ENCODE data around the gene PSME3IP1. TPM values are rescaled to one million over a fixed set of nuclear protein-coding genes. Genes with fewer than 3 reads are reported as not detected.

PSME3IP1 gene
- total RNA-seq, 1 donor from 2014 or later: 51.3 TPM

- no peak for TF ChIP-seq CTCF (IDR thresholded peaks at IDR 0.05)
- H3K4me1 Mint-ChIP-seq (ENCODE audit: low read depth): no peaks in the 10 kb centered on the region
- no peak overlapping the region for H3K4me3 Mint-ChIP-seq (ENCODE audit: unreplicated experiment)
- no peak overlapping the region for H3K27ac Mint-ChIP-seq (ENCODE audit: unreplicated experiment)
- H3K9me3 Mint-ChIP-seq (ENCODE audit: low read depth): no peaks in the 10 kb centered on the region
- peaks cover 10% of the 10 kb centered on the region for H3K36me3 Mint-ChIP-seq (ENCODE audit: low read depth)
- no peaks in the 10 kb centered on the region for H3K27me3 Mint-ChIP-seq (ENCODE audit: low read depth)
- no peak for DNase-seq (ENCODE audit: low spot score)
These were observed 59.9 kb downstream of the PSME3IP1 start for GRCh38 chr16:57125969-57126368.

GRCh38 chr16:57125376-57125775, 60.5 kb downstream of the PSME3IP1 start:
- Mint-ChIP-seq H3K9me3 (ENCODE audit: low read depth) (no peaks in the 10 kb centered on the region), H3K4me1 (ENCODE audit: low read depth) (no peaks in the 10 kb centered on the region), H3K36me3 (ENCODE audit: low read depth) (peaks cover 10% of the 10 kb centered on the region), H3K27ac (ENCODE audit: unreplicated experiment) (no peak overlapping the region), H3K4me3 (ENCODE audit: unreplicated experiment) (no peak overlapping the region), H3K27me3 (ENCODE audit: low read depth) (no peaks in the 10 kb centered on the region)
- TF ChIP-seq CTCF (IDR thresholded peaks at IDR 0.05): no peak
- no peak for DNase-seq (ENCODE audit: low spot score)

- no peak overlapping the region for H3K27ac Mint-ChIP-seq (ENCODE audit: unreplicated experiment)
- H3K27me3 Mint-ChIP-seq (ENCODE audit: low read depth): no peaks in the 10 kb centered on the region
- H3K4me3 Mint-ChIP-seq (ENCODE audit: unreplicated experiment): no peak overlapping the region
- no peak for DNase-seq (ENCODE audit: low spot score)
- no peak for TF ChIP-seq CTCF (IDR thresholded peaks at IDR 0.05)
- H3K9me3 Mint-ChIP-seq (ENCODE audit: low read depth): no peaks in the 10 kb centered on the region
- peaks cover 10% of the 10 kb centered on the region for H3K36me3 Mint-ChIP-seq (ENCODE audit: low read depth)
- H3K4me1 Mint-ChIP-seq (ENCODE audit: low read depth): no peaks in the 10 kb centered on the region
These were observed 61.7 kb downstream of the PSME3IP1 start for GRCh38 chr16:57123974-57124674.

DNA sequence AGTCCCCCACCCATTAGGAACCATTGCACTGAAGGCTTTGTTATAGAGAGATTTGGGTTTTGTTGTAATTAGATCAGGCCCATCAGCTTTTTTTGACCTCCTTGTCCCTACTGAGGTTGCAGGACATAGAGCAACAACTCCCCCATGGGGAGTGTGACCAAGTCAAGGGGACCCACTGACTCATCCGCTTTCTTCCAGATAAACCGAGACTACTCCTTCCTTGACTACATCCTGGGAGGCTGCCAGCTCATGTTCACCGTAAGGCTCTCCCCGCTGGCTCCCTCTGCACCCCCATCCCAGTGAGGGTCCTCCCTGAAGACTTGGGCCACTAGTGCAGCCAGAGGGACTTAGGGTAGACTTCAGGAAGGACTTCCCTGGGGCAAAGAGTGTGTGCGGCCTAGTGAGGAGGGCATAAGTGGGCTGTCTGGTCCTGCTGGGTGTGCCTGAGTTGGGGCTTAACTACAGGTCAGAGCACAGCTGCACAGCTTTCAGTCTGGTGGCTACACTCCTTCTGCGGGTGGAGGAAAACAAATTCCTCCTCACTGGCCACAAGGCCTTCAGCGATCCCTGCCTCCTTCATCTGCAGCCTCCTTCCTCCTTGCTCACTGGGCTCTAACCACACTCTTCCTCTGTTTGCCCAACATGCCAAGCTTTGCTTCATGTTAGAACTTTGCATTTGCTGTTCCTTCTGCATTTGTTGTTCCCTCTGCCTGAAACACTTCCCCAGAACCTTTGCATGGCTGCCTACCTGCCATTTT, 62.4 kb downstream of the PSME3IP1 start:
- no peak overlapping the region for H3K4me3 Mint-ChIP-seq (ENCODE audit: unreplicated experiment)
- no peaks in the 10 kb centered on the region for H3K9me3 Mint-ChIP-seq (ENCODE audit: low read depth)
- peaks cover 10% of the 10 kb centered on the region for H3K36me3 Mint-ChIP-seq (ENCODE audit: low read depth)
- no peaks in the 10 kb centered on the region for H3K27me3 Mint-ChIP-seq (ENCODE audit: low read depth)
- no peak for DNase-seq (ENCODE audit: low spot score)
- H3K27ac Mint-ChIP-seq (ENCODE audit: unreplicated experiment): no peak overlapping the region
- no peaks in the 10 kb centered on the region for H3K4me1 Mint-ChIP-seq (ENCODE audit: low read depth)
- TF ChIP-seq CTCF (IDR thresholded peaks at IDR 0.05): no peak

- Mint-ChIP-seq H3K27ac (ENCODE audit: unreplicated experiment) (no peak overlapping the region), H3K36me3 (ENCODE audit: low read depth) (peaks cover 8% of the 10 kb centered on the region), H3K27me3 (ENCODE audit: low read depth) (no peaks in the 10 kb centered on the region), H3K9me3 (ENCODE audit: low read depth) (no peaks in the 10 kb centered on the region), H3K4me1 (ENCODE audit: low read depth) (peaks cover 20% of the 10 kb centered on the region), H3K4me3 (ENCODE audit: unreplicated experiment) (no peak overlapping the region)
- no peak for TF ChIP-seq CTCF (IDR thresholded peaks at IDR 0.05)
- DNase-seq (ENCODE audit: low spot score): no peak
These were observed 67.3 kb downstream of the PSME3IP1 start for GRCh38 chr16:57118461-57119084.

All from chondrocyte (in vitro differentiated cells).